Adrenal gland (tissue), 5 donors: ENCODE results near the gene PAGR1.

Experiments
- CTCF ChIP-seq, 6 experiments: fragments of 450-650 bp in 4 of 6; fragments of 200-600 bp in 2 of 6; sonication (generic) in 1 of 6; IDR thresholded peaks; 1 replicate in 5 of 6; 2 replicates in 1 of 6; pipeline versions ENCODE4 v1.5.1 to v1.8.0; 2016 to 2021; ENCODE audit warnings: antibody characterized with exemption in 6 of 6, mild to moderate bottlenecking in 2 of 6, moderate library complexity in 1 of 6
- POLR2A ChIP-seq, 2 donors: fragments of 450-650 bp; IDR thresholded peaks; one replicate each; pipeline ENCODE4 v1.6.1; 2017; ENCODE audit warnings: antibody characterized with exemption in 2 of 2, mild to moderate bottlenecking in 2 of 2, moderate library complexity in 1 of 2
- donor health status: DM: no; HTN: no; CAD: no.

- no peak for TF ChIP-seq CTCF (IDR thresholded peaks at IDR 0.05)
- no peak for TF ChIP-seq POLR2A (IDR thresholded peaks at IDR 0.05)
These were observed 26.9 kb downstream of the PAGR1 start for GRCh38 chr16:29842732-29843346.
